Kidney (tissue), 14 donors: Measurements from ENCODE around the gene CDCA8. TPM values are rescaled to one million over a fixed set of nuclear protein-coding genes. Genes with fewer than 3 reads are reported as not detected.

ENCODE experiments used
- DNase-seq, 5 donors: peaks; one replicate each; pipeline ENCODE4 v3.0.0-alpha.2; 2013 to 2020
- FAIRE-seq: peaks from 2 replicates; lab custom pipeline; 2012; peaks lifted over from hg19 to GRCh38; lab: Jason Lieb, UNC
- H3K27ac ChIP-seq, 2 donors: one replicate each; pipeline ENCODE4 v1.7.0; 2013; ENCODE audit warnings: low read depth in 2 of 2, low read length in 2 of 2, inconsistent platforms in 1 of 2
- H3K27me3 ChIP-seq: one replicate; pipeline ENCODE4 v1.7.1; 2013; ENCODE audit warnings: low read length, inconsistent platforms; ENCODE audit not compliant: control insufficient read depth, insufficient read depth
- H3K36me3 ChIP-seq, 3 donors: one replicate each; pipeline versions ENCODE4 v1.7.0 to v1.7.1; 2013; ENCODE audit warnings: low read length in 3 of 3, control low read depth in 1 of 3, inconsistent platforms in 1 of 3; ENCODE audit not compliant: insufficient read depth in 3 of 3, control insufficient read depth in 2 of 3
- H3K4me1 ChIP-seq, 3 donors: one replicate each; pipeline versions ENCODE4 v1.7.0 to v1.7.1; 2013; ENCODE audit warnings: low read length in 3 of 3, inconsistent platforms in 1 of 3, low read depth in 1 of 3; ENCODE audit not compliant: control insufficient read depth in 2 of 3, insufficient read depth in 2 of 3
- H3K4me3 ChIP-seq, 3 donors: one replicate each; pipeline versions ENCODE4 v1.7.0 to v1.8.1; 2013; ENCODE audit warnings: low read length in 3 of 3, control low read depth in 1 of 3, inconsistent platforms in 1 of 3
- H3K9ac ChIP-seq, 3 donors: one replicate each; pipeline versions ENCODE4 v1.7.0 to v1.7.1; 2013; ENCODE audit warnings: low read length in 3 of 3, control low read depth in 1 of 3, inconsistent platforms in 1 of 3
- H3K9me3 ChIP-seq, 3 donors: one replicate each; pipeline versions ENCODE4 v1.7.0 to v1.7.1; 2013; ENCODE audit warnings: low read length in 3 of 3, control low read depth in 1 of 3, inconsistent platforms in 1 of 3; ENCODE audit not compliant: control insufficient read depth in 2 of 3, insufficient read depth in 1 of 3
- CTCF ChIP-seq: IDR thresholded peaks from 3 replicates; pipeline ENCODE4 v1.5.1; 2012; ENCODE audit warnings: mild to moderate bottlenecking, moderate library complexity, borderline replicate concordance; ENCODE audit not compliant: insufficient read depth; ENCODE audit errors: extremely low read depth
- intact Hi-C: fragments of 100-400 bp; cut with DNase I; formaldehyde crosslinking; loops from one replicate; pipeline ENCODE4 v1.11.1; 2022
- polyA plus RNA-seq: library from polyadenylated mRNA; stranded (reverse); fragments of 350-450 nt; fragmentation: Illumina TruSeq; extraction: RNeasy Lipid Tissue Mini Kit (QIAGEN cat#74804); gene quantifications from one replicate; pipeline ENCODE4 v1.2.3, GENCODE V29; 2014; ENCODE audit warnings: low read depth, low replicate concordance; ENCODE audit not compliant: insufficient read depth
- total RNA-seq: library from RNA; stranded (reverse); fragmentation: NEBNext Ultra II Directional; extraction: Animal tissue kit (Norgen Biotek cat#: 25700); gene quantifications from one replicate; pipeline ENCODE4 v1.2.1, GENCODE V29; 2021
- donor health status: control.
- donor health status: control.
- donor health status: control.
- donor health status: control.
- donor health status: control.
- donor health status: DM: yes; HTN: yes; CAD: no.
- donor health status: Normal renal cell carcinoma (clear cell type).

Gene CDCA8
- total and polyA plus RNA-seq, 2 donors from 2014 or later: 0.71 to 1.0 TPM

- intact Hi-C loops: no loop called here
- FAIRE-seq (no peak), DNase-seq (peak in 3 of 5 donors; percentile 74 to 93 (median 83))
- H3K27ac ChIP-seq: no peak overlapping the region
- H3K4me3 ChIP-seq: no peak overlapping the region
- no peaks in the 10 kb centered on the region for H3K27me3 ChIP-seq
- TF ChIP-seq CTCF: no peak
- H3K36me3 ChIP-seq: peaks cover 0 to 2% (median 0%) of the 10 kb centered on the region in 3 donors
- no peak overlapping the region for H3K9ac ChIP-seq
- no peaks in the 10 kb centered on the region for H3K4me1 ChIP-seq
- H3K9me3 ChIP-seq: no peaks in the 10 kb centered on the region
Observed at GRCh38 chr1:37676281-37677142, 15.8 kb upstream of the CDCA8 start.

GRCh38 chr1:37677143-37677439 is 15.2 kb upstream of the CDCA8 start:
- Histone ChIP-seq H3K4me1 (no peaks in the 10 kb centered on the region), H3K9me3 (no peaks in the 10 kb centered on the region), H3K36me3 (peaks cover 0 to 2% (median 0%) of the 10 kb centered on the region in 3 donors), H3K27ac (no peak overlapping the region), H3K4me3 (no peak overlapping the region), H3K27me3 (no peaks in the 10 kb centered on the region), H3K9ac (no peak overlapping the region)
- DNase-seq: no peak
- no peak for FAIRE-seq
- TF ChIP-seq CTCF: no peak
- intact Hi-C loops: no loop called here

GRCh38 chr1:37677808-37678207 is 14.5 kb upstream of the CDCA8 start:
- H3K36me3 ChIP-seq: peaks cover 2 to 3% (median 3%) of the 10 kb centered on the region in 3 donors
- FAIRE-seq (no peak), DNase-seq (no peak)
- H3K27ac ChIP-seq: no peak overlapping the region
- H3K4me1 ChIP-seq: no peaks in the 10 kb centered on the region
- H3K9me3 ChIP-seq: no peaks in the 10 kb centered on the region
- intact Hi-C loops: no loop called here
- TF ChIP-seq CTCF: no peak
- H3K9ac ChIP-seq: no peak overlapping the region
- no peaks in the 10 kb centered on the region for H3K27me3 ChIP-seq
- H3K4me3 ChIP-seq: no peak overlapping the region
